B cell (primary cell): ENCODE data around the gene TTF2.

ENCODE experiments used
- CTCF ChIP-seq: fragments of 200-600 bp; IDR thresholded peaks from one replicate; pipeline ENCODE4 v1.8.0; 2022; ENCODE audit warnings: antibody characterized with exemption, mild to moderate bottlenecking
- EZH2 ChIP-seq: IDR thresholded peaks from 2 replicates; pipeline ENCODE4 v1.6.1; 2012; ENCODE audit warnings: borderline replicate concordance, low read depth, mild to moderate bottlenecking, moderate library complexity, low read length; ENCODE audit not compliant: insufficient read depth, poor library complexity, severe bottlenecking

GRCh38 chr1:117045644-117046043 lies 14.5 kb upstream of the TTF2 start:
- TF ChIP-seq CTCF = no peak
- no peak for TF ChIP-seq EZH2
